Measurements from ENCODE around the gene TRIM56.

- TF ChIP-seq ATF7-NPFF (CRISPR knock-in tag; IDR thresholded peaks at IDR 0.05; ENCODE audit: low read depth) (no peak), ZFP41 (CRISPR knock-in tag; IDR thresholded peaks at IDR 0.05; ENCODE audit: borderline replicate concordance) (no peak), KAT7 (CRISPR knock-in tag; IDR thresholded peaks at IDR 0.05; ENCODE audit: borderline replicate concordance) (no peak), MLLT10 (CRISPR knock-in tag; IDR thresholded peaks at IDR 0.05) (no peak), ZNF598 (CRISPR knock-in tag; IDR thresholded peaks at IDR 0.05; ENCODE audit: borderline replicate concordance) (no peak), MAX (IDR thresholded peaks at IDR 0.05) (no peak), ZNF792 (CRISPR knock-in tag; IDR thresholded peaks at IDR 0.05) (no peak), THAP11 (CRISPR knock-in tag; IDR thresholded peaks at IDR 0.05) (no peak)
Measured at GRCh38 chr7:101035941-101036340, 49.3 kb upstream of the TRIM56 start.
